Measurements from ENCODE around the gene SKI. TPM values are rescaled to one million over a fixed set of nuclear protein-coding genes. Genes with fewer than 3 reads are reported as not detected.
"Not testable (repeated sequence)": the region's sequence is repeated elsewhere in the genome, so short reads cannot be mapped to it uniquely, and the experiment has no call there.

SKI gene
- total RNA-seq, 1 donor from 2014 or later, result 77.5 TPM

DNA sequence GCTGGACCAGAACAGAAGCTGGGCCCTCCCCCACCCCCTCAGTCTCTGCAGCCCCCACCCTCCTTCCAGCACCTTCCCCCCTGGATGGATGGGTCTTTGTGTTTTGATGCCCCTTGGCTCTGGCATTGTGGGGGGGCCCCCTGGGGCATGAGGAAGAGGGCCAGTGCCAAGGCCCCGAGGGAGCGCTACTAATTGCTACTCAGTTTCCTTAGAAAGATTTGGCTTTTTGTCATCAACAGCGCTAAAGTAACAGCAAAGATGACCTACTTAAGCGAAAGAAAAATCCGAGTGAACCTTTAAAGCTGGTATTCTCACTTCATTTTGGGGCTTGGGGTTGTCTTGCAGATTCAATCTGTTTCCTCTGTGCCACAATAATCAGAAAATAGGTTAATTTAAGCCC is 63.5 kb downstream of the SKI start:
- DNase-seq (ENCODE audit: low spot score), result no peak

DNA sequence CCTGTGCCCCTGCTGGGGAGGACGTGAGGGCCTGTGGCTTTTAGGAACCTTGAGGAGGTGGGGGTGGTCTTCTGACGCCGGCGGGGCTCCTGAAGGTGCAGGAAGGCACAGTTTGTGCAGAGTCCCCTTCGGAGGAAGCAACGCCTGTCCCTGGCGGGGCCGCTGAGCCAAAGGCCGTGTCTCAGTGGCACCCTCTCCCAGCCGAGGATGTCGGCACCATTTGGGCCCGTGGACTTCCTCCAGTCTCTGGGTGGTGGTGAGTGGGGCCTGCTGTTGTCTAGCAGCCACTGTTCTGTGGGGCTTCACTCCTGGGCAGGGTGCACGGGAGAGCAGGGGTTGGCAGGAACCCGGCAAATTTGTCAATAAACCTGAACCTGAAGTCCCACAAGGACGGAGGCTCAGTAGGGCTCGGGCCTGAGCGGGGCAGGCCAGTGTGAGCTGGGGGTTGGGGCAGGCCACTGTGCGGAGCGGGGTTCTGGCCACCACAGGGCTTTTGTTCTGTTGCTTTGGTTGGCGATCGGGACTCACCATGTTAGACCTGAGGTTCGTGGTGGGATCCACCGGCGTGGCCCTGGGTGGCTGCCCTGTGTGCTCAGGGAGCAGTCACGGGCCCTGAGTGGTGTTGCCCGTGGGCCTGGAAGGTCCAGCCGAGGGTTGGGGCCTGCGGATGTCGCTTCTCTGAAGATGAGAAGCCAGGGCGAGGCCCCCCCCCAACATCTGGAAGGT is 64.8 kb downstream of the SKI start:
- no peak for DNase-seq (ENCODE audit: low spot score)

DNA sequence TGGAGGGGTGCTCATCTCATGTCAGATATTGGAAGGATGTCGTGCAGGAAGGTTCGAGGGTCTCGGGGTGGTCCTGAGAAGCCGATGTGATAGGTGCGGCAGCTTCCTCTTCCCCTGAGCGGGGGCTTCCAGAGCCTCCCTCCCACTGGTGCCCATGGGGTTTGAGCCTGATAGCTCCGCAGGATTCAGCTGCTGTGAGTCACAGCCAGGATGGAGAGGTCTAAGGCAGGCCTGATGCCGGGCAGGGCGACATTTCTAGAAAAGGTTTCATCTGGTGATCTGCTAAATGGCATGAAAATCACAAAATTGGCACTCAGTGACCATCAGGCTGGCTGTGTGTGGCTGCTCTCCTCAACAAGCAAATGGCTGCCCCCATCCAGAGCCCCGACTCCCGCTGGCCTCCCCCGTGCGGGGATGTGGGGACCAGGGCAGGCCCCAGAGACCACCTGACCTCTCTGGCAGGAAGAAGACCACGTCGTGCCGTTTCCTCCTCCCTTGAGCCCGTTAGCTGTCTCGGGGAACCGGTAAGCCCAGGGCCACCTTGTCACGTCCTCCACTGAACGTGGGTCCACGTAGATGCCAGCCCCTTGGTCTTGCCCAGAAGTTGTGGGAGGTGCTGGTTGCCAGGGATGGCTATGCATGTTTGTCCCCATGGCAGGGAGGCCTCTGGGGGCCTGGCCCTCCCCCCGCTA is 66.1 kb downstream of the SKI start:
- no peak for DNase-seq (ENCODE audit: low spot score)

DNA sequence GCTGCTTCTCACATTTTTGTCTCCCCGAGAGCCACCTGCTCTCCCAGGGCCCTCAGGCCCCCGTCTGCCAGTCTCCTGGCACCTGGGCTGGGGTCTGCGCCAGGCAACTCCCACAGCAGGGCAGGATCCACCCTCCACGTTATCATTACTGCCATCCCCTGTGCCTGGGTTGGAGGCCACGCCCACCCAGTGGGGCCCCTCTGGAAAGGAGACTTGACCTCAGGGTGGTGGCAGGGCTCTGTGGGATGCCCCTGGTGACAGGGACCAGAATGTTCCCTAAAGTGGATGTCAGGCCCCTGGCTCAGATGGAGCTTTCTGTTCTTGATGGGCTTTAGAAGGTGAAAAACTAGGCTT is 66.6 kb downstream of the SKI start:
- no peak for DNase-seq (ENCODE audit: low spot score)

DNA sequence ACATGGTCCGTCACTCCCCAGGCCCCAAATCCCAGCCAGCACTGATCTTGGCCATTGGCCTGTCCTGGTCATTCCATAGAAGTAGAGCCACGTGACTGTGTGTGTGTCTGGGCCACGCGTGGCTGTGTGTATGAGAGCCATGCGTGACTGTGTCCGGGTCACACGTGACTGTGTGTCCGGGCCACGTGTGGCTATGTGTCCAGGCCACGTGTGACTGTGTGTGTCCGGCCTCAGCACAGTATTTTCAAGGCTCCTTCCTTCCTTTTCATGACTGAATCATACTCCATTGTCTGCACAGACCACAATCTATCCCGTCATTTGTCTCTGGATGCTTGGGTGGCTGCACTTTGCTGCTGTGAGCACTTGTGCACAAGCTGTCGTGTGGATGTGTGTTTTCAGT is 67.4 kb downstream of the SKI start:
- DNase-seq (ENCODE audit: low spot score), result no peak

DNA sequence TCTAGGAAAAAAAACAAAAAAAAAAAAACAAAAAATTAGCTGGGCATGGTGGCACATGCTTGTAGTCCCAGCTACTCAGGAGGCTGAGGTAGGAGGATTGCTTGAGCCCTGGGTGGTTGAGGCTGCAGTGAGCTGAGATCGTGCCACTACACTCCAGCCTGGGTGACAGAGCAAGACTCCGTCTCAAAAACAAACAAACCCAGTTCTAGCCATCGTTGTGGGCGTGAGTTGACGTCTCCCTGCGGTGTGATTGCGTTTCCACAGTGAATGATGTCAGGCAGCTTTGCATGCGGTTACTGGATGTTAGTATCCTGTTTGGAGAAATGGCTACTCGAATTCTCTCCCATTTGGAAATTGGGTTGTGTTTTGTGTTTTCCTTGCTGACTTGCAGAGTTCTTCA is 68.1 kb downstream of the SKI start:
- DNase-seq (ENCODE audit: low spot score), result not testable (repeated sequence)

DNA sequence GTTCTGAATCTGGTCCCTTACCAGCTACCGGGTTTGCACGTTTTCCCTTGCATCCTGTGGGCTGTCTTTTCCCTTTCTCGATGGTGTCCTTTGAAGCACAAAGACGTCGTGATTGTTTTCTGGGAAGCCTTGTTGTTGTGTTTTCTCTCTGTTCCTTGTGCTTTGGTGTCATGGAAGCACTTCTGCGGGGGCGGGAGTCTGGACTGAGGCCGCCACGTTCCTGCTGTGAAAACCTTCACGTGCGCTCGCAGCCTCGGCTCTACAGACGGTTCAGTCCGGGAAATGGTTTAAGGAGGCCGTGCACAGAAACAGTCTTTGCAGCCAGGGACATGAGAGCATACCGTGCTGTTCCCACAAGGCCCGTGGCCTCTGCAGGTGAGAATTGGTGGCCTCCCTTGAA is 68.5 kb downstream of the SKI start:
- DNase-seq (ENCODE audit: low spot score), result no peak

DNA sequence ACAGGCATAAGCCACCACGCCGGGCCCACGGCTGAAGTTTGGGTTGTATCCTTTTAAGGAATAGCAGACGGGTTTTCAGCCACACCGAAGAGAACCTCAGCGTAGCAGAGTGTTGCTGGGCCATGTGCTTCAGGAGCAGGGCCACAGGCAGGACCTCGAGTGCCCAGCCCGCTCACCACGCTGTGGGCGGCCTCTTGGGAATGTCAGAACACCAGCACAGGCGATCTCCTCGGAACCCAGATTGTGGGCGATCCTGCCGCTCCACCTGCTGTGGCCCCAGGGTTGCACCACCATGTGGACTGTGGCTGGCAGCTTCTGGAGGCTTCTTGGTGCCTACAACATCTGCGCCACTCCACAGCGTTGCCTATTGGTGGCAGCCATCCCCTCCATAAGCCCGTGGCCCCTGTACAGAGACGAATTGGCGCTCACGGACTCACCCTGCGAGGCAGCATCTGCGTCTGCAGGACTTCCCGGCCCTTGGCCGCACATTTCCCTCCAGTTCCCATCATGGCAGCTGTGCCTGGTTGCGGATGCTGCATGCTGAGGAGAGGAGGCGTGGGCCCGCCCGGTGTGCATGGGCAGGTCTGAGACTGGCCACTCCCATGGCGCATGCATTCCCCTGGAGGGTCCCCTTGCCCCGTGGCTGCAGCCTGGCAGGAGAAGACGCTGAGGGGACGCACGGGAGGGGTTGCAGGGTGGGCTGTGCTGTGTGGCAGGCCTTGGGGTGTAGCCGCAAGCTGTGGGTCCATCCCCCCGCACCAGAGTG is 69.3 kb downstream of the SKI start:
- no peak for DNase-seq (ENCODE audit: low spot score)

DNA sequence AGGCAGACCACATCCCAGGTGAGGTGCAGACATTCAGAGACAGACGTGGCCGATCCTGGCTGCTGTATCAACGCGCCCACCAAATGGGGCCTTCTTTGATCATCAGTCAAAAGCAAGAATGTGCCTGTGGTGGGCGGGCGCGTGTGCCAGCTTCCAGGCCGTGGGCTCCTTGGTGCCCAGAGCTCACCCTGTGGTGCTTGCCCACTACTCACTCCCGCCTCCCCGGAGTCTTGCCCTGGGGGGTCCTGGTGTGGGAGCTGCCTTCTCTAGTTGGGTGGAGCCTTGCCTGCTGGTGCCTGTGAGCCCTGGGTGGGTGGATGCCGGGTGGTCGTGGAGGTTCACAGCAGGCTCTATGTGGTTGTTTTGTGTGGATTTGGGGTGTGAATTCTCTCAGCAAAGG is 70.6 kb downstream of the SKI start:
- no peak for DNase-seq (ENCODE audit: low spot score)

DNA sequence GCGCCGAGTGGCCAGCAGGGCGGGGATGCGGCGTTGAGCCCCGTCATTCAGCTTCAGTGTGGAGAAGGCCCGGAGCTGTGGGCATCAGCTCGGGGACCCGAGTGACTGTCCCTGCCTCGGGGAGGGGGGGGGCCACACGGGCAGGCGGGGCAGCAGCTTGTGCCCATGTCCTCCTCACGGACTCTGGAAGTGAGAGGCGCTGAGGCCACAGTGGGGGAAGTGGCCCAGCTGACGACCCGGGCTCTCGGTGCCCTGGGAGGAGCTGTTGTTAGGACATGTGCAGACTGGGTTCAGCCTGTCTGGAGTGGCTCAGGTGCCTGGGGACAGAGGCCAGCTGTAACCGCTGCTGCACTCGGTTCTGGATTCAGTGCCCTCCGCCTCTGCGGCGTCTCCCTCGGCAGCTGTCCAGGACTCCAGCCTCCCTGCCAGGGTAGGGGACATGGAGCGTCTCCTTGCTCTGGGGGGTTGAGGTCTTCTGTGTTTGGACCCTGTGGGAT is 71.1 kb downstream of the SKI start:
- no peak for DNase-seq (ENCODE audit: low spot score)

DNA sequence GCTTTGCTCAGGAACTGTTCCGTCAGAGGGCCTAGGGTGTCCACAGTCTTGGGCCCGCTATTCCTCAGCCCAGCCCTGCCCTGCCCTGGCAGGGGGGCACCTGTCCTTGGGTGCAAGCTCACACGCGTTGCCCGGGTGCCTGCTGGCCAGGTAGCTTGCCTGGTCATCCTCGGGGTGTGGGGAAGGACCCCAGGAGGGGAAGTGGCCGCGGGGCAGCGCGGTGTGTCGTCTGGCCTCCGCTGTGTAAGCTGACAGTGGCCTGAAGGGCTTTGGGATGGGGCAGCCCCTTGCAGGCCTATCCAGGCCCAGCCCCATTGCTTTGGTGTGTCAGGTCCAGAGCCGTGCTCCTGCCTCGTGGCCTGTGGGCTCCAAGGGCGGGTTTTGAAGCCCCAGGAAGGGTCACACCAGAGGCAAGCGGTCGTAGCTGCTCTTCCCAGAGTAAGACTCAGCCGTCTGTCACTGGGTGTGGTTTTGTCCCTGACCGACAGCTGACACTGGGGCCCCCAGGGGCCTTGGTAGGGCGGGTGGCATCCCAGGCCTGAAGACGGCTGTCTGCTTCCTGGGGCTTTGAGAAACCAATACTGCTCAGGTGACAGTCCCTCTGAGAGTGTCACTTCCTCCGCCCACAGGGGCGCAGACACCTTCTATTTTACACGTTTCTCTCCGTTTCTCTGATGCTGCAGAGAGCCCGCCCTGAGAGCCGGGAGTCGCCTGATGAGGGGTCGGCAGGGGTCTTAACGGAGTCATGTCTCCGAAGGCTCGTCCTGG is 72.1 kb downstream of the SKI start:
- DNase-seq (ENCODE audit: low spot score), result no peak

DNA sequence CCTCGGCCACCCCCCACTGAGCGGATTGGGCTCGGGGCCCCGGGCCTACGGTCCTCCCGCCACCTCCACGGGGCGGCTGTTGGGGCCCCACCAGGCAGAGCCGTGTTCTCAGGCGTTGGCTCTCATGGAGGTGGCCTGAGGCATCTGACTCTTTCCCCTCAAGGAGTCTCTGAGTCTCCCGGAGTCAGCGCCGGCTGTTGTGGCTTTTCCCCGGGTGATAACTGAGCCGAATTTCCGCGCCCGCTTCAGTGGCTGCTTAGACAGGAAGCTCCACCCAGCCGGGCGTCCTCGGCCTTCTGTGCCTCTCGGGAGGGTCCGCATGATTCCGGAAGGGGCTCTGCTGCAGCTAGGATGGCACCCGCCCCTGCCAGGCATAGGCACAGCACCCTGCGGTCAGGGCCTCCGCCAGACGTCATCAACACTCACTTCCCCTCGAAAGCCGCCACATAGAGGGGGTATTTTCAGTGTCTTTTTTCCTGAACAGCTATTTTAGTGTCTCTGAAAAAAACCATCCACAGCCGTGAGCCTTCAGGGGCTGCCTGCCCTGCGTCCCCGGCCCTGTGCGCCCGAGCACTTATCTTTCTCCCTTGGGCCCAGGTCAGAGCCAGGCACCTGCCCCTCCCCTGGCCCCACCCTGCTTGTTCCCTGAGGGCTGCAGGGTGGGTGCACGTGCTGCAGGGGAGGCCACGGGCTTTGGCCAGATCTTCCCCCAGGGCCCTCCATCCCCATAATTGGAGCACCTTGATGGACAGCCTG is 72.9 kb downstream of the SKI start:
- DNase-seq (ENCODE audit: low spot score), result peak; percentile 78

DNA sequence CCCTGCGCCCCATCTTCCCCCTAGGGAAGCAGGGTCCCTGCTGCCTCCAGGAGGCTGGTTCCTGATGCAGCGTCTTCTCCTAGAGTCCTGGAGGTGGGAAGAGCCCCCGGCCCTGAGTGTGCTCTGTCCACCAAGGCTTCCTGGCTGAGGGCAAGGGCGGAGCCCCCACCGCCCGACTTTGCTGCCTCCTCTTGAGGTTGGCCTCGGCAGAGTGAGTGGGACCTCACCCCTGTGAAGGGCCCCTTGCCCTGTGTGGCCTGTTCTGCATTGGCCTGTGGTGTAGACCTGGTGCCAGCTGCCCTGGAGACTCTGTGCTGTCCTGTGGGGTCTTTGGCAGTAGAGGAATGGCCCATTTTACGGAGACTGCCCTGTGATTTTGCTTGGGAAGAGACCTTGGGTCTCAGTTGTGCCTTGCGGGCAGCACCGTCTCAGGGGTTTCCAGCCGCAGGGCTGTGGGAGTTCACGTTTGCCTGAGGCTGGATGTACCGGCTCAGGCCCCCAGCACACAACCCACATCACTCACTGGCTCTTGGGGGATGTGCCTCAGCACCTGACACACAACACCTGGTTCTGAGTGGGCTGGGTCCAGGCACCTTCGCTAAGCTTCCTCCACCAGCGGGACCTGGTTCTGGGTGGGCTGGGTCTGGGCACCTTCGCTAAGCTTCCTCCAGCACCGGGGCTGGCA is 73.6 kb downstream of the SKI start:
- DNase-seq (ENCODE audit: low spot score), result no peak

DNA sequence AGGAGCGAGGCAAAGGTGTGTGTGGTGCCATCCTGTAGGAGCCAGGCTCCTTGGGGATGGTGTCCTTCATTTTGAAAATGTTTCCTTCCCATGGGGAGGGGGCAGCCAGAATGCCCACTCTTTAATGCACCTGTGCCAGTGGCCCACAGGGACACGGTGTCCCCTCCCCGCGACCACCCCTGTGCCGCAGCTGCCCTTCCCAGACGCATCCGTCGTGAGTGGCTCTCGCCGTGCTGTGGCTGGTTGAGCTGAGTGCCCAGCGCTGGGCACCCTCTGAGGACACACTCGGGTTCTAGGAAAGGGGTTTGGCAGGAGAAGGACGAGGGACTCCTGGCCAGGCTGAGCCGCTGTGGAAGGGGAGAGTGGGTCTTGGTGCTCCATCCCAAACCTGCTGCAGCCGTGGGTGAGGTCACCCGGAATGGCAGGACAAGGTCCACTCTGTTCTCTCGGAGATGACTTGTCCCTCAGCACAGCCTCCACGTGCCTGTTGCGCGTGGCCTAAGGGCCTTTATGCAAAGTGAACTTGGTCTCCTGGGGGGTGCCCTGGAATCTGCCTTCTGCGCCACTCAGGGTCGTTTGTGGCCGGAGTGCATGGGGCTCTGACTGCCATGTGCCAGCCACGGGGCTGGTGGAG is 74.3 kb downstream of the SKI start:
- no peak for DNase-seq (ENCODE audit: low spot score)

DNA sequence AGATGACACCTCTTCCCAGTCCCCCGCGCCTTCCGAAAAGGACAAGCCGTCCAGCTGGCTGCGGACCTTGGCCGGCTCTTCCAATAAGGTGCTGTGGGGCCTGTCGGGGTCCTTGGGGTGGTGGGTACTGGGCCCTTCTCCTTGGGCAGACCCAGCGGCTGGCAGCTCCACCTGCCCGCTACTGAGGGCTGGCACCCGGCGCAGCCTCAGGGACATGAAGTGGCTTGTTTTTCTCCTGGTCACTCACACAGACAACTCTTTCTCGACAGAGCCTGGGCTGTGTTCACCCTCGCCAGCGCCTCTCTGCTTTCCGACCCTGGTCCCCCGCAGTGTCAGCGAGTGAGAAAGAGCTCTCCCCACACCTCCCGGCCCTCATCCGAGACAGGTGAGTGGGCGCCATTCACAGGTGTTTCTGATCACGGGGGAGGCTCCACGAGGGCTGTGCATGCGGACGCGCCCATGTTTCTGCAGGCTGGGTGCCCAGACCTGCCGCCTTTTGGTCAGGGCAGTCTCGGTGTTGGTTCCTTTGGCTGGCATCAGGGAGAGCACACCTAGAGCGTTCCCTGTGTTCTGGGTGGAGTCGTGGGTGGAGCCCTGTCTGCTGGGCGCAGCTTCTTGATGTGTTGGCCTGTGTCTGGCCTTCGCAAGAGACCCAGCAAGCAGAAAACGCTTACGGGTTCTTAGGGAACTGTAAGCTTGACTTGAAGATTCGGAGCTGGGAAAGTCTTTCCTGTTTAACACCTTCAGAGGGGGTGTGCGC is 75.1 kb downstream of the SKI start:
- no peak for DNase-seq (ENCODE audit: low spot score)

DNA sequence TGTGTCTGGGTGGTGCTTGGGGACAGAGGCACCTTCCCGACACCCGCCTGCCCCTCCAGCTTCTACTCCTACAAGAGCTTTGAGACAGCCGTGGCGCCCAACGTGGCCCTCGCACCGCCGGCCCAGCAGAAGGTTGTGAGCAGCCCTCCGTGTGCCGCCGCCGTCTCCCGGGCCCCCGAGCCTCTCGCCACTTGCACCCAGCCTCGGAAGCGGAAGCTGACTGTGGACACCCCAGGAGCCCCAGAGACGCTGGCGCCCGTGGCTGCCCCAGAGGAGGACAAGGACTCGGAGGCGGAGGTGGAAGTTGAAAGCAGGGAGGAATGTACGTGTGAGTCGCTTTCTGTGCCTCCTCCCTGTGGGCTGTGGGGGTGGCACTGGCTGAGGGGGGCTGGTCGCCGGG is 75.7 kb downstream of the SKI start:
- DNase-seq (ENCODE audit: low spot score), result no peak

DNA sequence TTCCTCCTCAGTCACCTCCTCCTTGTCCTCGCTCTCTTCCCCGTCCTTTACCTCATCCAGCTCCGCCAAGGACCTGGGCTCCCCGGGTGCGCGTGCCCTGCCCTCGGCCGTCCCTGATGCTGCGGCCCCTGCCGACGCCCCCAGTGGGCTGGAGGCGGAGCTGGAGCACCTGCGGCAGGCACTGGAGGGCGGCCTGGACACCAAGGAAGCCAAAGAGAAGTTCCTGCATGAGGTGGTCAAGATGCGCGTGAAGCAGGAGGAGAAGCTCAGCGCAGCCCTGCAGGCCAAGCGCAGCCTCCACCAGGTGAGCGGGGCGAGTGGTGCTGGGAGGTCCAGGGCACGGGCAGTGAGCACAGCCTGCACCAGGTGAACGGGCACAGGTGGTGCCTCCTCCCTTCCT is 76.2 kb downstream of the SKI start:
- DNase-seq (ENCODE audit: low spot score), result no peak

DNA sequence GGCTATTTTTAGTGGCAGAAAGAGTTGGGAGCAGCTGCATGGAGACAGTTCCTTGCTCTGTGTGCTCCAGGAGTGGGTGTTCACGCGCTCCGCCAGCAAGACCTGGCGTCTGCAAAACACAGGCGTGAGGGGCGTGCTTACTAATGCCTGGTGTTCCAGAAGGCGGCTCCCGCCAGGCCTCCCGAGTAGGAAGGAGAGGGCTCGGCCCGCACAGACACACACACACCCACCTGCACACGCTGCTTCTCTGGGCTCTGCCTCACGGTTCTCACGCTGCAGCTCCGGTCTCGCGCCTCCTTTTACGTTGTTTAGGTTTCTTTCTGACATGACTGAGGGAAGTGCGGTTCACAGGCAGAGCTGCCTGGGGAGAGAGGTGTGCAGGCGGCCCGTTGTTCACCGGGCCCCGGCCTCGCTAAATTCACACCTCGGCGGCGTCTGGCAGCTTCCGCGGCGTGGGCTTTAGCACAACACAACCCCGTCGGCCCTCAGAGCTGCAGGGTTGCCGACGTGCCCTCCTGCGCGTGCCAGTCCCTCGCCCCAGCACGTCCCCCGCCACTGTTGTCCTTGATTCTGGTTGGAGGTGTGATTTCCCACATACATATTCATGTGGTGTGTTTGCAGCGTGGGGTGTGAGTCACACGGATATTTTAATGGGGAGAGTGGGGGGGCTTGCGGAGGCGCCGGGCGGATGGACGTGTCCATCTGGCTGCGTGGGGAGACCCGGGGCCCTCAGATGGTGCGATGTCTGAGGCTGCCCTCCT is 77.0 kb downstream of the SKI start:
- DNase-seq (ENCODE audit: low spot score), result no peak

Measured in ureter (tissue), 1 donor.